ENCODE results near the gene MALRD1.

MALRD1 gene

GRCh38 chr10:19772972-19773371 lies 724.4 kb downstream of the MALRD1 start:
- DNase-seq (ENCODE audit: insufficient read length, low spot score) = no peak
- FAIRE-seq = no peak
- no peak for TF ChIP-seq POLR2A (IDR thresholded peaks at IDR 0.05; ENCODE audit: low read depth, low read length)

GRCh38 chr10:19775296-19775695 lies 726.7 kb downstream of the MALRD1 start:
- no peak for FAIRE-seq
- no peak for DNase-seq (ENCODE audit: insufficient read length, low spot score)
- TF ChIP-seq POLR2A (IDR thresholded peaks at IDR 0.05; ENCODE audit: low read depth, low read length) = no peak

DNA sequence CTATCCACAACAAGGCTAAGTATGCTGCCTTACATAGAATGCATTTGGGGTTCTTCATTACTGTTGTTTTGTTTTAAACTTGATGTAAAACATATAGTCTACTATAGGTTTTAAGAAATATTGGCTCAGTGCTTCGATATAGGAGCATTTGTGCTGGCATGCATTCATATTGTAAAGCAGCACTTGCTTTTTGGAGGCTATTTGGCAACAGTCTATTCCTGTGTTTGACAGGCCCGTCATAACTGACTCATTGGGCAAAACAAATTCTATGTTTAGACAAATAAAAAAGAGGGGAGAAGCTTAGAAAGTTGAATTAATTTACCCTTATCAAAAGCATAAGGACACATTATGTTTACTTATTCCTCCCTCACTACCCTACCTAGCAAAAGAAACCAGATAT lies 729.2 kb downstream of the MALRD1 start:
- TF ChIP-seq POLR2A (IDR thresholded peaks at IDR 0.05; ENCODE audit: low read depth, low read length) = no peak
- FAIRE-seq = no peak
- no peak for DNase-seq (ENCODE audit: insufficient read length, low spot score)

GRCh38 chr10:19778996-19779395 lies 730.4 kb downstream of the MALRD1 start:
- TF ChIP-seq POLR2A (IDR thresholded peaks at IDR 0.05; ENCODE audit: low read depth, low read length) = no peak
- DNase-seq (ENCODE audit: insufficient read length, low spot score) (no peak), FAIRE-seq (no peak)

- no peak for FAIRE-seq
- TF ChIP-seq POLR2A (IDR thresholded peaks at IDR 0.05; ENCODE audit: low read depth, low read length) = no peak
These were observed 734.0 kb downstream of the MALRD1 start for GRCh38 chr10:19782430-19783089.

GRCh38 chr10:19783721-19784120 lies 735.1 kb downstream of the MALRD1 start:
- no peak for FAIRE-seq
- no peak for DNase-seq (ENCODE audit: insufficient read length, low spot score)
- no peak for TF ChIP-seq POLR2A (IDR thresholded peaks at IDR 0.05; ENCODE audit: low read depth, low read length)

More at GRCh38 chr10:19782430-19783089, 734.0 kb downstream of the MALRD1 start:
- DNase-seq (ENCODE audit: insufficient read length, low spot score) = no peak
